Middle frontal gyrus (tissue), 1 donor: ENCODE measurements around the gene EXOC4.
"Not testable (repeated sequence)": the region's sequence is repeated elsewhere in the genome, so short reads cannot be mapped to it uniquely, and the experiment has no call there.

Experiments
- DNase-seq: peaks from one replicate; pipeline ENCODE4 v3.0.0-alpha.2; 2015; ENCODE audit warnings: low spot score; ENCODE audit errors: extremely low spot score

The EXOC4 gene

DNA sequence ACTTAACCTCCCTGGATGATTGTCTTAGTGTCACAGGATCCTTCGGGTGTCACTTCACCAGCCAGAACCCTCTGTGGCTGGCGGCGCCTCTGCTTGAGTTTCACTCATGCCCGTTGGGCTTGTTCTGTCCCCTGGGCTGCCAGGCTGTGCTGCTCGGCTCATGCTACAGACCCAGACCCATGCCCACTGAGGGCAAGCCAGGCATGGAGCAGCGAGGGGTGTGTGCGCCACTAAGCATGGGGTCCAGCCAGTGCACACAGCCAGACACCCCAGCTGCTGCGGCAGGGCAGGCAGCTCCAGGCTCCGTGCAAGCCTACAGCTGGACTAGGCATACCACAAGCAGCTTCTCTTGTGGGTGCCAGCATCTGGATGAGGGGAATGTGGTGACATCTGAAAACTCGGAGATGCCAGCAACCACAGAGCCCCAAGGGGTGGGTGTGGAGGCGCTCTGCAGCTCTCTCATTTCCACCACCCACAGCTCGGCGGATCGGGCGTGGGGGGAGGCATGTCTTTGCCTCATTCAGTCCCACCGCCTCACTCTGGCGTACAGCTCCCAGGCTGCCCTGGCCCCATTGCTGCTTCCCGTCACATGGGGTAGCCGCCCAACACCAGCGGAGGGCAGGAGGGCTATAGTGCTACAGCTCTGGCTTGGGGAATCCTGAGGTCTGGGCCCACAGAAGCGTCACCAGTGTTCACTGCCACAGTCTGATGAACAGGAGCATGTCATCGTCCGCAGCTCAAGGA is 604.7 kb downstream of the EXOC4 start:
- DNase-seq = no peak

DNA sequence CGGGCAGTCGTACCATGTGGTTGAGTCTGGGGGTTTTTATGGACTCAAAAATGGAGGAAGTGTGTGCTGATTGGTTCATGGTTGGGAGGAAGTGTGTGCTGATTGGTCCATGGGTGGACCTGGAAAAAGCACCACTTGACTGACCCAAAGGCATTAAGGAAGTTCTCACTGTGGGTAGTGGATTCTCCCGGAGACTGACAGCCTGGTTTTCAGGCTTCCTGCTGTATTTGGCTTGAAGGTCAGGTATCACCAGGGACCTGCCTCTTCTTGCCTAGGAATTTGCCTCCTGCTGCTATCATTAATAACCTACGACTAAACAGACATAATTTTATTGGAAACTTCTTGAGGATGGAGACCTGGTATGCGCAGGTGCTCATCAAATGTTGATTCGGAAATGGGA is 605.4 kb downstream of the EXOC4 start:
- no peak for DNase-seq

DNA sequence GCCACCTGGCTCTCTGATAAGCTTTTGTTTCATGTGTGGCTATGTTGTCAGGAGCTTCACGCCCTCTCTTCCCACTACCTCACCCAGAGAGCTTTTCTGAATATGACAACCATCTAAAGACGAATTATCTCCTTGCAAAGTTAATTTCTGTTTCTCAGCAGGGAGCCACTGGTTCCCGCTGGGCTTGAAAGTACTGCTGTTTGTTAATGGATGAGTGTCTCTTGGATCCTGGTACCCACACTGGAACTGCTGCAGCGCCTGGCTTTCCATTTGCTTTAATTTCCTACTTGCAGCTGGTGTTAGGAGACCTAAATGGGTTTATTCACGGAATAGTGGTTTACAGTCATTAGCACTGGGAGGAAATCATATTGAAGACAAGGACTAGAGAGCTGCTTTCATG is 606.4 kb downstream of the EXOC4 start:
- no peak for DNase-seq

DNA sequence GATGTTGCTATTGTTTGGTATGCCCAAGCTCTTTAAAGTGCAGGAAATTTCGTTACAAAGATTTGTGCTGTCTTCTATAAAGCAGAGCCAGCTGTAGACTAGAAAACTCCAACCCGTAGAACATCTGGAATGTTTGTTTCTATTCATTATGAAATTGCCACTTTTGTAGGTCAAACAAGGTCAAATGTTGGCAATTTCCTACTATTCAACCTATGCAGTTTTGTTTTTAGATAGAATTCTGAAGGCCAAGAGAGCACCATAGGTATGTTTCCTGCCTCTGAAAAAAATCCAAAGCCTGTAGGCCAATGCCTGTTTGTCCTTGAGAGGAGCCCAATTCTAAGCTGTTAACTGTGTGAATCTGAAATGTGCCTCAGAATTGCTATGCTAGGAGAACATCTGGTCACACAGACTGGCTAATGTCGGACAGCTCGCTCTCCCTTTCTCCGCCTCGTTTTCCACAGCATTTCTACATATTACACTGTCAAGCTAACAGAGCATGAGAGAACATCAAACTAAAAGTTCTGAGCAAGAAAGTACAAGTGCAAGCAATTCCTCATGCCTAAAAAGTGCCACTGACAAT is 607.1 kb downstream of the EXOC4 start:
- DNase-seq = no peak

DNA sequence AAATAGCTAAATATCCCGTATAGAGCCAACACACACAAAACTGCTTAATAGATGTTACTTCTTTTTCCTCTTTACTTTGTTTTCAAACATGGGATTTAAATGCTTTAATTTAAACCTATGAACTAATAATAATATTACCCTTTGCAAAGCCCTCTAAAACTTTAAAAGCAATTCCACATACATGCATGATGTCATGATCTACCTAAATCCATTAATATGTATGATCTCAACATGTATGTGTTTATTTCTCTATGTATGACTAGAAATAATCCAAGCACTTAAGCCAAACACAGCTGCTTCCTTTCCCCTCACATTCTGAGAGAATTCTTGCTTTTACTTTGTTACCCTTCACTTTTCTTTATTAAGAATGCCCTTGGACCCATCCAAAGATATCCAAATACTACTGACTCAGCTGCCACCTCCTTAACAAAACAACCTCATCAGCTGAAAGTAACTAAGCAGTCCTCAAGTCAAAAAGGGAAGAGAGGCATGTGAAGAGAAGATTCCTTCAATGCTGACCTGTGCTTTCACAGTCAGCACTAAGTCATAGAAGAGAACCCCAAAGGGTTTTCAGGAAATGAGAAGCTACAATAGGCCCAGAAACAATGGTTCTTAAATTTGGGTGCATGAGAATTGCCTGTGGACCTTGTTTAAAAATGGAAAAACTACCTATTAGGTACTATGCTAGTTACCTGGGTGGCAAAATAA is 607.9 kb downstream of the EXOC4 start:
- DNase-seq = no peak

DNA sequence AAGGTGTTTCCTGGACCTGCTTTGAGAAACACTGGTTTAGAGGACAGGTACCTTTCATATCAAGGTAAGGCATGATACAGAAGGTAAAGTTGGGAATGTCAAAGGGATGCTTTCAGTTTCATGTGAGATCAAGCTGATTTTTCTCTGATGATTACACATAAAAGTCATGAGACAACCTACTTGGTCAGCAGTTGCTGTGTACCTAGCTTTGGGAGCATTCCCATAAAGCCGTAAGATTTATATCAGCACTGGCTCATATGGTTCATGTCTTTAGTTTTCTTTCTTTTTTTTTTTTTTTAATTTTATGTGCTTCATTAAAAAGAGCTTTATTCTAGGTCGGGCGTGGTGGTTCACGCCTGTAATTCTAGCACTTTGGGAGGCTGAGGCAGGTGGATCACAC is 609.0 kb downstream of the EXOC4 start:
- DNase-seq = no peak

DNA sequence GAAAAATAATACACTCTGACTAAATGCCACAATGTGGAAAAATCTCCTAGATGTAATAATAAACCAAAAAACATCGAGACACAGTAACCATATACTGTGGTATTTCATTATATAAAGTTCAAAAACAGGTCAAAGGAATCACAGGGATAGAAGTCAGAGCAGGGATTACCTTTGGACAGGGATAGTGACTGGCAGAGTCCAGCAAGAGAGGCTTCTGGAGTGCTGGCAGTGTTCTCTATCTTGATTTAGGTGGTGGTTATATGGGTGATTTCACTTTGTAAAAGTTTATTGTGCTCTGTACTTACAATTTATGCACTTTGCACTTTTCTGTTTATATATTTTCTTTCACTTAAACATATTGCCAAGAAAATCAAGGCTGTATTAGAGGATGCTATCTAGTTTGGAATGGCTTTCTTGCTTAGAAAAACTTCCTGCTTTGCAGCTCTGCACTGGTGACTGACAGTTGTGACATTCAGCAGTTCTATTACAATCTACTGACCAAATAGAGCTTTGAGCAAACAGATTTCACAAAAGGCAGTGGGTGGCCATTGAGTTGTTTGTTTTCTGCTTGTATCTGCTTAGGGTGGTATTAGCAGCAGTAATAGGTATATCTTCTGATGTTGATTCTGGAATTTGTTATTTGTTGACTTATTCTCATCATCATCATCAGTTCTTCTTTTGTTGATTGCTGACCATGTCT is 610.6 kb downstream of the EXOC4 start:
- DNase-seq = no peak

DNA sequence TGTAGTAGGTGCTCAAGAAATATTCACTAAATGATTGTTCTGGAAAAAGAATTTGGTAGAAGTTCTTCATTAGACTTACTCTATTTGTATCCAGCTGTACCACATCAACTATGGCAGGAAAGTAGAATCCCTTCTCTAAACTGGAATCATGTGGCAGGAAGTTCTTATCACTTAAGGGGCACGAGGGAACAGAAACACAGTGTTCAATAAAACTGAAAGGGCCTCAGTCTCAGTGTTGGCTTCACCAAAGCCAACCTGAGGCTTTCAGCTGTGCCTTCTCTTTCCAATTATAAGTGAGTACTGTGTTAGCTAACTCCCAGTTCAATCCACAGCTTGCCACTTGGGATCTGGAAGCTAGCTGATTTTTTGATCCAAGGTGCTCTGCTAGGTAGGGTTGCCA is 616.7 kb downstream of the EXOC4 start:
- no peak for DNase-seq

DNA sequence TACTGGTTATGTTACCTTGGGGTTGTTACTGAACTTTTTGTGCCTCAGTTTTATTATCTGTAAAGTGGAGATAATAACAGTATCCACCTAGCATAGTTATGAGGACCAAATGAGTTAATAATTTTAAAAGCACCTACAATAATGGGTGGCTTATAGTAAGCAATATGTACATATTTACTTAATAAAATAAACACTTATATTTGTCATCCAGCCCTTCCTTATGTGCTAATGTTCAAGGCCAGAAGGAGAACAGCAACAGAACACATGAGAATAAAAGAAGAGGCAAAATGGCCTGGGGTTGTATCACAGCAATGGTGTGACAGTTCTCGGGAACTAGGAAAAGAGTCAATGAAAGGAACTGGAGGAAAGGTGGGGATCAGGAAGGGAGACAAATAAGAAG is 618.9 kb downstream of the EXOC4 start:
- no peak for DNase-seq

DNA sequence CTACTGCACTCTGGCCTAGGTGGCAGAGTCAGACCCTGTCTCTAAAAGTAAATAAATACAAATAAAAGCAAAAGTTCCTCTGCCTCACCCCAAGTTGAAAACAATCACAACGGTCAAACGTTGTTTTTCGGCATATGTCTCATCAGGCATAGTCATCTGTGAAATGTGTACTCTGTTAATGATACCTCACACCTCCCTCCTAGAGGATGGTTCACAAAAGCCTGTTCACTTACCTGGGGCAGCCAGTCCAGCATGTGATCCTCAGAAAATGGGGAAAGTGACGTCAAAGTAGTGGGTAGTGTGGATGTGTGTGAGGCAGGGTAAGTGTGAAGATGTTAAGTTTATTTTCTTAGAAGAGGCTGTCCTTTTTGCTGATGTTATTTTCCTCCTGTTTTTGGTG is 620.3 kb downstream of the EXOC4 start:
- no peak for DNase-seq

DNA sequence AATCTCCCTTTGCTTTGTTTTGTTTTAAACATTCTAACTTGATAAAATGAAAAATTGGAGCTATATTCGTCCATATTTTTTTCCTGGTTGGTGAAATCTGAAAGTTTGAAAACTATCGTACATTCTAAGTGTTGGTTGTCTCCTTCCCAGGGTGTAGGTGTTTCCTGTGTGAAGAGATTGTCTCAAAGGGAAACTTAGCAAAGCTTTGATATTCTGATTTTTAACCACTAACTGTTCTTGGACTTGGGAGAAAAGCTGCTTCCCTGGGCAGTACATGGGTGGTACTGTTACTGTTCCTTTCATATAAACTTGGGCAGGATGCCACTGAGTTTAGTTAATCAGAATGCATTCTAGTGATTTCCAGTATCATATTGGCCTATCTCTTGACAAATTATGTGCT is 620.8 kb downstream of the EXOC4 start:
- DNase-seq = no peak

DNA sequence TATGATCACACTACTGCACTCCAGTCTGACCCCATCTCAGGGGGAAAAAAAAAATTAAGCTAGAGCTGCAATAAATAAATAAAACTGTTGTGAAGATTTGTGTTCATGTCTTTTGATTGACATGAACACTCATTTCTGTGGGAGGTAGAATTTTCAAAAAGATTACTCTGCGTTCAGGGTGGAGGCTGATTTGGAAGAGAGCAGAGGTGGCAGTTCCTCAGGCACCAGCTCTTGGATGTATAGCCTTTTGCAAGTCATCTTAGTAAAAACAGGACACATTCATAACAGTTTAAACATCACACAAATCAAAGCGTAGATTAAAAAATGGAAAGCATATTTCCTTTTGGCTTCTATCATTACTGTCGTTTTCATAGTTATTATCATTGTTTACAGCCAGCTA is 630.7 kb downstream of the EXOC4 start:
- DNase-seq = no peak

DNA sequence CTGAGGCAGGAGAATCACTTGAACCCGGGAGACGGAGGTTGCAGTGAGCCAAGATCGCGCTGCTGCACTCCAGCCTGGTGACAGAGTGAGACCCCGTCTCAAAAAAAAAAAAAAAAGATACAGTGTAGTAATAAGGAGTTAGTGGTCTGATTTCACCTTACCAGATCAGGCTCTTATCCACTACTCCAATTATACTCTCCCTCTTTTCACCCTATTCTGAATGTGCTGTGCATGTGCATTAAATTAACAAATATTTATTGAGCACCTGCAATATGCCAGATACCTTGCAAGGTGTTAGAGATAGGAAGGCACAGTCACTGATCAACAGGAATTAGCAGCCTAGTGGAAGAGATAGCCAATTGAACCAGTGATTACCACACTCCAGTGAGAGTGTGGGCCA is 632.3 kb downstream of the EXOC4 start:
- DNase-seq = no peak

DNA sequence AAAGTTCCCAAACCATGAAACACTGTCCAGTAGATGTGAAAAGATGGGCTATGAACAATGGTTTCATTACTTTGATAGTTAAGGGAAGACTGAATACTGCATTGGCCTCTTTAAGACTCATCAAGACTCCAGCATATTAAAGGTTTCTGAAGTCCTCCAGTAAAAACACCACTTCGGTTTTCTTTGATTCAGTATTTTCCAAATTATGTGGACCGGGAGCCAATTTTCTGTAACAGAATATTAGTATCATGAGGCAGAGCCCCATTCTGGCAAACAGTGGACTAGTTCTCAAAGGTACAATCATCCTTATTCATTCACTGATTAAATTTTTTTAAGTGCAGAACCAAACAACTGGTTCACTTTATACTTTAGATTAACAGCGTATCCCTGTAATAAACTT is 633.2 kb downstream of the EXOC4 start:
- no peak for DNase-seq

DNA sequence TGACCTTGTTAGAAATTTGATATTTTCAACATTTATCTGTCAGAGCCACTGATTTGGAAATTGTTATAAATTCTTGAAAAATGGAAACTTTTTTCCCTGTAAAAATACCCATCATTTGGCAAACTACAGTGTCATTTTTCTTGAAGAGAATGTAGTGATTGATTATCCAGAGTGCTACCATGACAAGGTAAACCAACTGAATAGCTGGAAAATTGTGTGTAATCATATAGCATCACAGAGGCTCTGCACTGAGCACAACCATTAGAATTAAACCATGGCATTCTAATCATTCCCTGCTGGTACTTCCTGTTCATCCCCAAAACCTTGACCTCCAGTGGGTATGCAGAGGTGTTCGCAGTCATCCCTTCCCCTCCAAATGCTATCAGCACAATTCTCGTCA is 633.9 kb downstream of the EXOC4 start:
- DNase-seq = no peak

DNA sequence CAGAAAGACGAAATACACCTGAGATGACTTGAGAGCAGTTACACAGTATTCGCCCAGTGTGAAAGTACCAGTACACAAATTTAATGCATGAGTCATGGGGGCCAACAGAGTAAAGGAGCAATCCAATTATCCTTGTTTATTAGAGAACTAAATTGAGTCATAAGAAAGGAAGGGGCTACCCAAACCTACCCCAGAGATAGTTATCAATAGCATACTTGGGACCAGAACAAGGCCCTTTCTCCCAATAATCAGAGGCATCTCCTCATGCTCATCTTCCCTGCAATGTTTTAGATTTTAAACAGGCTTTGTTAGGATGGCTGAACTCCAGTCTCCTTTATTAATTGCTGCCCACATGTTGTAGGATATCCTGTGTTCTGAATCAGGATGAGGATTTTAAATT is 634.6 kb downstream of the EXOC4 start:
- DNase-seq = no peak

DNA sequence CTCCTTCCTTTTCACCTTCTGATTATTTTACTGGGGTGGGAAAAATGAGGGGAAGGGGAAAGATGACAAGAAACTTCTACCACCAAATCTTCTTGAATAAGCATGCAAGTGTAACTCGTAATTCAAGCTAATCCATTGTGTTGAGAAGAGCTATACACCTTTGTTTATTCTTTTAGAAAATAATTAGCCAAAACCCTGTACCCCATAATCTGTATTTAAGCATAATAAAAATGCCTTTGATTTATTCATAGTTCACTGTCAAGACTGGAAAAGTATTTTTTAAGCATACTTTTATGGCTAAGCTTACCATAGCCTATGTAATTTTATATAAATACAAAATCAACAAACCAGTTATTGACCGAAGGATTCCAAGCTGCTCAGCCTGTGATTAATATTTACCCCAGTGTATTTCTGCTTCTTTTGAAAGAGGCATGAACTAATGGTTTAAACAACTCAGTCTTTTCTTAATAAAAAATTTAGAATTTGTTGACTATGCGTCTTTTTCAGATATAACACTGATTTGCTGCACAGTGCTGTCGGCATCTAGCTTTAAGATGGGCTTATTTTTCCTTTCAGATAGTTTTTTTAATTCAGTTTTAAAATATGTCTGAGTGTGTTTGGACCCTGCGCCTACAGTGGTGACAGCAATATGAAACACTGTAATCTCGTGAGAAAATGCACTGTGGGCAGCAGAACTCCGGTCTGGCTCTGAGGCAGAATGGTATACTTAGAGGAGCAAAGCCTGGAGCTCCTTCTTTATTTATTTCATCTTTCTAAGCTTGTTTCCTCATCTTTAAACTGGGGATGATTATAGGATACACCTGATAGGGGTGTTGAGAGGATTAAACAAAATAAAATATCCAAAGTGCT is 635.4 kb downstream of the EXOC4 start:
- no peak for DNase-seq

DNA sequence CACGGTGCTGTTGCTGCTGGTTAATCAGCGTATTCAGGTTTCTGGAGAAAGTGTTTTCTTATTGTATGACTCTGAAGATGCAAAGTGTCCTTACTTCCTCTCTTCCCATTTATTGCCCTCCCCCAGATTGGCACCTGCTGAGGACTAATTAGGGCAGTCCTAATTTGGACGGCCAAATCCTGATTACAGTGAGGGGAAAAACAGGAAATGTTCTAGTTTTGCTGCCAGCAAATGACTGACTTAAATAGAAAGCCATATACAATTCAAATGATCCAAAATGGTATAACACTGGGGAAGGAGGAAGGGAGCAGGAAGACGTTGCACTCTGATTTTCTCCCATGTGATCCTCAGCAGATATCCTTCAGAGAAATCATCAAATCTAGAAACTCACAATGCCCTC is 651.9 kb downstream of the EXOC4 start:
- DNase-seq = no peak

DNA sequence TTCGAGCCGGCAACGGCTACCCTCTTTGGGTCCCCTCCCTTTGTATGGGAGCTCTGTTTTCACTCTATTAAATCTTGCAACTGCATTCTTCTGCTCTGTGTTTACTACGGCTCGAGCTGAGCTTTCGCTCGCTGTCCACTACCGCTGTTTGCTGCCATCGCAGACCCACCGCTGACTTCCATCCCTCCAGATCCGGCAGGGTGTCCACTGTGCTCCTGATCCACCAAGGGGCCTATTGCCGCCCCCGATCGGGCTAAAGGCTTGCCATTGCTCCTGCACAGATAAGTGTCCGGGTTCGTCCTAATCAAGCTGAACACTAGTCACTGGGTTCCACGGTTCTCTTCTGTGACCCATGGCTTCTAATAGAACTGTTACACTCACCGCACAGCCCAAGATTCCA is 653.7 kb downstream of the EXOC4 start:
- DNase-seq = not testable (repeated sequence)

DNA sequence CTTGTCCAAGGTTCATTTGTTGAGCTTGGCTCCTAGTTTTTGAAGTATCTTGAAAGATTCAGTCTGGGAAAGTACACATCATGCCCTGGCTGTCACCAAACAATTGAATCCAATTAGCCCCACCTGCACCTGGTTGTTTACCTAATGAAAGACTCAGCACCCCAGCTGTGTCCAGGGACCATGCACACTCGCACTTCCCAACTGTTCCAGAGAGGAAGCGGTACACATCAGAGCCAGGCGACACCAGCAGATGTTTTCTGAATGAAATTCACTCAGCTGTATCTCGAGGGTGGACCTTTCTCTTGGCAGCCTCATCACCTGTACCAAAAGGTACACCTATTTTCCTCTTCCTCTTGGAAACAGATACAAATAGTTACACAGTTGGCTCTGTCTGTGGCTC is 657.9 kb downstream of the EXOC4 start:
- DNase-seq = no peak

DNA sequence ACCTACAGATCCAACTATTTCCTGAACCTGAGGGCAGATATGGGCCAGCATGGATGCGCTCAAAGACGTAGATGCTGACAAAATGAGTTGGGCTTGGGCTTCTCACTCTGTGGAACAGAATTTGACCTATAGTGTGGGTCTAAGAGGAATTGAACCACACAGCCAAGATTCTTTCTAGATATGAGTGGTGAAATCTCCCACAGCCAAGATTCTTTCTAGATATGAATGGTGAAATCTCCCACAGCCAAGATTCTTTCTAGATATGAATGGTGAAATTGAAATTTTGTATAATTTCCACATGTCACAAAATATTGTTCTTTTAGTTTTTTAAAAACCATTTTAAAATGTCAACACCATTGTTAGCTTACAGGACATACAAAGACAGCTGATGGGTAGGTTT is 658.8 kb downstream of the EXOC4 start:
- no peak for DNase-seq
